ENCODE measurements around the gene GRAMD1B. TPM values are rescaled to one million over a fixed set of nuclear protein-coding genes. Genes with fewer than 3 reads are reported as not detected.
"Not testable (repeated sequence)": the region's sequence is repeated elsewhere in the genome, so short reads cannot be mapped to it uniquely, and the experiment has no call there.

Gene GRAMD1B
- total RNA-seq, 4 donors from 2014 or later = 2.1 to 7.8 (median 3.2) TPM

DNA sequence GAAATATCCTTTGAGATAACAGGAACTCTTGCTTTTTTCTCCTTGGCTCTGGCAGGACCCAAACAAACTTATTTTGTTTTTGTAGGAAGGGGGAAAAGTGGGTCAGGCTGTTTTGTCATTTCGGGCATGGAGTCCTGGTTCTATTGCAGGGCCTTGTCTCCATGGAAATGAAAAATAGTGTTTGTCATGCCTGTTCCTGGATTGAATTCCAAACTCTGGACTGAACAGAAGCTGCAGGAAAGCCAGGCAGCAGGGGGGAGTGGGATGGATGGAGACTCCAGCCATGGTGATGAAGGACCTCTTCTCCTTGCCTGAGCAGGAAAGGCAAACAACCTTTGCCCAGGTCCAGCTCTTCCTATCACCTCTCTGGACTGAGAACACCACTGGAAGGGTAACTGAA, 137.4 kb downstream of the GRAMD1B start:
- intact Hi-C loops (cut with DNase I; ENCODE audit: low total_unique reads) = no loop called here
- ATAC-seq = no peak

DNA sequence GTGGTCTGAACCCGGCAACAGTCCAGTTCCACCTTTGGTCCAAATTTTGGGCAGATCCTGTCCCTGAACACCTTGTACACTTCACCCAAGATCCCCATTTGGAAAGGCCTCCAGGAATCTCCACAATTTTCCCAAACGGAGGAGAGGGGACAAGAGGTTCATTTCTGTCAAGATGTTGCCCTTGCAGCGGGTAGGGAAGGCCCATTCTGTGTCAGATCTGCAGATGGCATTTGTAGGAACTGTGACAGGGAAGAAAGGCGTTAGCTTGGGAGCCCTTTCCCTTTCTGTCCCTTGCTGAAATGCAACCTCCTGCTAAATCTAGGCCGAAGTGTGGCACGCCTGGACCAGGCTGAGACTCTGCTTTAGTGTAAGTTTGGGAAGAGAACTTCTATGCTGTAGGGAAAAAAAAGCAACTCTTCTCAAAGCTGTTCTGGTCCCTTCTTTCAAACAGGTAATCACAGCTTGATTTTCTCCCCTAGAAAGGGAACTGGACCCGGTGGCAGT, 138.3 kb downstream of the GRAMD1B start:
- H3K27me3 ChIP-seq = no peaks in the 10 kb centered on the region
- ATAC-seq = no peak
- H3K36me3 ChIP-seq = no peaks in the 10 kb centered on the region
- no peaks in the 10 kb centered on the region for H3K4me1 ChIP-seq
- intact Hi-C loops (cut with DNase I; ENCODE audit: low total_unique reads) = no loop called here
- no peak overlapping the region for H3K27ac ChIP-seq
- no peak for TF ChIP-seq POLR2A (IDR thresholded peaks at IDR 0.05)
- TF ChIP-seq, protein P1, sequence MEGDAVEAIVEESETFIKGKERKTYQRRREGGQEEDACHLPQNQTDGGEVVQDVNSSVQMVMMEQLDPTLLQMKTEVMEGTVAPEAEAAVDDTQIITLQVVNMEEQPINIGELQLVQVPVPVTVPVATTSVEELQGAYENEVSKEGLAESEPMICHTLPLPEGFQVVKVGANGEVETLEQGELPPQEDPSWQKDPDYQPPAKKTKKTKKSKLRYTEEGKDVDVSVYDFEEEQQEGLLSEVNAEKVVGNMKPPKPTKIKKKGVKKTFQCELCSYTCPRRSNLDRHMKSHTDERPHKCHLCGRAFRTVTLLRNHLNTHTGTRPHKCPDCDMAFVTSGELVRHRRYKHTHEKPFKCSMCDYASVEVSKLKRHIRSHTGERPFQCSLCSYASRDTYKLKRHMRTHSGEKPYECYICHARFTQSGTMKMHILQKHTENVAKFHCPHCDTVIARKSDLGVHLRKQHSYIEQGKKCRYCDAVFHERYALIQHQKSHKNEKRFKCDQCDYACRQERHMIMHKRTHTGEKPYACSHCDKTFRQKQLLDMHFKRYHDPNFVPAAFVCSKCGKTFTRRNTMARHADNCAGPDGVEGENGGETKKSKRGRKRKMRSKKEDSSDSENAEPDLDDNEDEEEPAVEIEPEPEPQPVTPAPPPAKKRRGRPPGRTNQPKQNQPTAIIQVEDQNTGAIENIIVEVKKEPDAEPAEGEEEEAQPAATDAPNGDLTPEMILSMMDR (IDR thresholded peaks at IDR 0.05 in 4 of 5, conservative IDR thresholded peaks at IDR 0.05 in 1 of 5) = no peak
- no peaks in the 10 kb centered on the region for H3K9me3 ChIP-seq
- DNase-seq = no peak
- no peak overlapping the region for H3K4me3 ChIP-seq
- in situ Hi-C loops (cut with MboI; ENCODE audit: low sequenced_read_pairs in 4 of 4) = no loop called here

More for the DNA sequence above, 137.4 kb downstream of the GRAMD1B start:
- DNase-seq = no peak
- H3K9me3 ChIP-seq = no peaks in the 10 kb centered on the region
- TF ChIP-seq, protein P1 (IDR thresholded peaks at IDR 0.05 in 4 of 5, conservative IDR thresholded peaks at IDR 0.05 in 1 of 5) = no peak
- TF ChIP-seq POLR2A (IDR thresholded peaks at IDR 0.05) = no peak
- H3K4me1 ChIP-seq = peaks cover 0 to 3% of the 10 kb centered on the region in 2 donors
- H3K27ac ChIP-seq = no peak overlapping the region
- H3K4me3 ChIP-seq = no peak overlapping the region
- H3K27me3 ChIP-seq = no peaks in the 10 kb centered on the region
- H3K36me3 ChIP-seq = no peaks in the 10 kb centered on the region
- in situ Hi-C loops (cut with MboI; ENCODE audit: low sequenced_read_pairs in 4 of 4) = no loop called here

DNA sequence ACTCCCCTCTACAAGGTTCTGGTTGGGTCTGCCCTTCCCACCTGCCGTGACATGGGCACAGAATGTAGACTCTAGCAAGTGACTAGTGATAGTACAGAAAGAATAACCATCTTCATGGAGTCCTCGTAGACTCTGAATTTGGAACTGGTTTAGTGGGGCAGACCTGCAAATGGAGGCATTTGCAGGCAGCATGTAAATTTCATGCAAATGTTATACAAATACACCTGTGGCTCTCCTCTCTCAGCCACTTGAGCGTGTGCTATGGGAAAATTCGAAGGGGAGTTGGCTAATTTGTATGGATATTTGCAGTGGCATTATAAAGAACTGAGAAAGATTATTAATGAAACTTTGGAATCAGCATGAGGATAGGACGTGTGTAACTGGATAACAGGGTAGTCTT, 139.3 kb downstream of the GRAMD1B start:
- Histone ChIP-seq H3K27ac (no peak overlapping the region), H3K27me3 (no peaks in the 10 kb centered on the region), H3K9me3 (no peaks in the 10 kb centered on the region), H3K4me3 (no peak overlapping the region), H3K4me1 (no peaks in the 10 kb centered on the region), H3K36me3 (no peaks in the 10 kb centered on the region)
- ATAC-seq (no peak), DNase-seq (no peak)
- in situ Hi-C loops (cut with MboI; ENCODE audit: low sequenced_read_pairs in 4 of 4) (no loop called here), intact Hi-C loops (cut with DNase I; ENCODE audit: low total_unique reads) (no loop called here)
- no peak for TF ChIP-seq POLR2A (IDR thresholded peaks at IDR 0.05)
- TF ChIP-seq, protein P1 (IDR thresholded peaks at IDR 0.05 in 4 of 5, conservative IDR thresholded peaks at IDR 0.05 in 1 of 5) = no peak

DNA sequence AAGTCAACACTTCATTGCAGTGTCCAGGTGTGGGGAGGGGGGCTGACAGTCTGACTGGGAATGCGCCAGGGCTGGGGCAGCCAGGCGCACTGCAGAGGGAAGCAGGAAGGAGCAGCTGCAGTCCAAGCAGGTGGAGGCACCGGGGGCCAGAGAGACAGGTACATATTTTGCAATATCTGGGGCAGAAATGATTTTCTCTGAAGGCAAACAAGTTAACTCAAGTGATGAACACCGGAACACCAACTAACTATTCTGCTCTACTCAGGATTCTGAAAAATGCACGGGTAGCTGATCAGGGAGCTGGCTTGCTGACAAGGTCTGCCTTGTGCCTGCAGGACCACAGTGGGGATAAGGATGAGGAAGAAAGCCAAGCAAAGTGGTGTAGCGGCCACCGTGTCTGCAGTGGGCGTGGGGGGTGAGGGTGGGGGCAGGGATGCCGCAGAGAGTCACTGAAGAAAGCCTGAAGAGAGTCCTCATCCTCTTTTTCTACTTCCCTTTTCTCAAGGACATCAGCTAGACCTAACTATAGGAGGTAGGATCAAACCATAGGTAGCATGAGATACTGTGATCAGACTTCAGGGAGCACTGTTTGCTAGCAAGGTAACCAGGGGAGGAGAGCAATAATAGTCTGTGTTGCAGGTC, 141.0 kb downstream of the GRAMD1B start:
- Histone ChIP-seq H3K4me3 (no peak overlapping the region), H3K36me3 (no peaks in the 10 kb centered on the region), H3K4me1 (no peaks in the 10 kb centered on the region), H3K27ac (no peak overlapping the region), H3K9me3 (no peaks in the 10 kb centered on the region), H3K27me3 (no peaks in the 10 kb centered on the region)
- DNase-seq (no peak), ATAC-seq (no peak)
- intact Hi-C loops (cut with DNase I; ENCODE audit: low total_unique reads) = no loop called here
- no peak for TF ChIP-seq POLR2A (IDR thresholded peaks at IDR 0.05)
- TF ChIP-seq, protein P1 (IDR thresholded peaks at IDR 0.05 in 4 of 5, conservative IDR thresholded peaks at IDR 0.05 in 1 of 5) = no peak
- in situ Hi-C loops (cut with MboI; ENCODE audit: low sequenced_read_pairs in 4 of 4) = no loop called here

DNA sequence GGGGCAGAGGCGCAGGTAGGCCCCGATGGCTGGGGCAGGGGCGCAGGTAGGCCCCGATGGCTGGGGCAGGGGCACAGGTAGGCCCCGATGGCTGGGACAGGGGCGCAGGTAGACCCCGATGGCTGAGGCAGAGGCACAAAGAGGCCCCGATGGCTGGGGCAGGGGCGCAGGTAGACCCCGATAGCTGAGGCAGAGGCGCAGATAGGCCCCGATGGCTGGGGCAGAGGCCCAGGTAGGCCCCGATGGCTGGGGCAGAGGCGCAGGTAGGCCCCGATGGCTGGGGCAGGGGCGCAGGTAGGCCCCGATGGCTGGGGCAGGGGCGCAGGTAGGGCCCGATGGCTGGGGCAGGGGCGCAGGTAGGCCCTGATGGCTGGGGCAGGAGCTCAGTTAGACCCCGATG, 142.7 kb downstream of the GRAMD1B start:
- H3K9me3 ChIP-seq; H3K27ac ChIP-seq; H3K27me3 ChIP-seq; in situ Hi-C loops (cut with MboI; ENCODE audit: low sequenced_read_pairs in 4 of 4); H3K4me3 ChIP-seq; intact Hi-C loops (cut with DNase I; ENCODE audit: low total_unique reads); H3K4me1 ChIP-seq; H3K36me3 ChIP-seq; DNase-seq; ATAC-seq: not testable (repeated sequence)

All from gastrocnemius medialis (tissue), 4 donors.